Testis (tissue), 2 donors: Measurements from ENCODE around the gene DAP.

ENCODE experiments used
- CTCF ChIP-seq, 3 experiments: fragments of 450-650 bp in 2 of 3; fragments of 200-600 bp in 1 of 3; sonication (generic) in 1 of 3; IDR thresholded peaks; one replicate each; pipeline ENCODE4 v1.5.1; 2016 to 2019; ENCODE audit warnings: antibody characterized with exemption in 3 of 3, mild to moderate bottlenecking in 2 of 3, moderate library complexity in 1 of 3
- POLR2A ChIP-seq: fragments of 450-650 bp; IDR thresholded peaks from one replicate; pipeline ENCODE4 v1.6.1; 2017; ENCODE audit warnings: antibody characterized with exemption, mild to moderate bottlenecking, moderate library complexity

- TF ChIP-seq POLR2A (no peak), CTCF (IDR thresholded peaks at IDR 0.05) (no peak)
These were observed 32.8 kb upstream of the DAP start for GRCh38 chr5:10793785-10794184.
